22Rv1 (cell line): ENCODE measurements around the gene IKBKG.

ENCODE experiments used
- CTCF ChIP-seq: fragments of 450-650 bp; IDR thresholded peaks from 2 replicates; pipeline ENCODE4 v1.5.1; 2017; ENCODE audit warnings: mild to moderate bottlenecking
- ZFX ChIP-seq: fragments of 450-650 bp; IDR thresholded peaks from 2 replicates; pipeline ENCODE4 v1.6.1; 2017; ENCODE audit warnings: antibody characterized with exemption, borderline replicate concordance

- TF ChIP-seq ZFX (no peak), CTCF (no peak)
Measured at GRCh38 chrX:154605566-154605965, 58.1 kb downstream of the IKBKG start.
